ENCODE measurements around the gene JOSD2.

Gene JOSD2

GRCh38 chr19:50461066-50461875, 49.7 kb downstream of the JOSD2 start:
- peaks cover 9% of the 10 kb centered on the region for H3K27me3 Mint-ChIP-seq (ENCODE audit: low read depth)
- peak overlapping the region in 2 of 3 experiments; percentile 19 to 64 for H3K27ac Mint-ChIP-seq
- H3K36me3 Mint-ChIP-seq (ENCODE audit: low read depth), result no peaks in the 10 kb centered on the region
- TF ChIP-seq CTCF (IDR thresholded peaks at IDR 0.05; ENCODE audit: unreplicated experiment in 3 of 3), result peak; percentile 80 to 83 (median 83)
- no peak overlapping the region for H3K4me3 Mint-ChIP-seq
- peaks cover 13% of the 10 kb centered on the region for H3K4me1 Mint-ChIP-seq
- no peaks in the 10 kb centered on the region for H3K9me3 Mint-ChIP-seq

- peak overlapping the region; percentile 47 to 60 (median 57) for H3K27ac Mint-ChIP-seq
- H3K4me1 Mint-ChIP-seq, result peaks cover 10% of the 10 kb centered on the region
- peaks cover under 1% of the 10 kb centered on the region for H3K9me3 Mint-ChIP-seq
- no peaks in the 10 kb centered on the region for H3K36me3 Mint-ChIP-seq (ENCODE audit: low read depth)
- H3K4me3 Mint-ChIP-seq, result no peak overlapping the region
- peaks cover 13% of the 10 kb centered on the region for H3K27me3 Mint-ChIP-seq (ENCODE audit: low read depth)
- TF ChIP-seq CTCF (IDR thresholded peaks at IDR 0.05; ENCODE audit: unreplicated experiment in 3 of 3), result no peak
Observed at GRCh38 chr19:50460161-50460765, 50.7 kb downstream of the JOSD2 start.

- Mint-ChIP-seq H3K27ac (no peak overlapping the region), H3K4me3 (no peak overlapping the region), H3K36me3 (ENCODE audit: low read depth) (no peaks in the 10 kb centered on the region), H3K27me3 (ENCODE audit: low read depth) (peaks cover 13% of the 10 kb centered on the region), H3K4me1 (peaks cover 10% of the 10 kb centered on the region), H3K9me3 (peaks cover 2% of the 10 kb centered on the region)
- no peak for TF ChIP-seq CTCF (IDR thresholded peaks at IDR 0.05; ENCODE audit: unreplicated experiment in 3 of 3)
Observed at GRCh38 chr19:50459638-50460037, 51.4 kb downstream of the JOSD2 start.

GRCh38 chr19:50459067-50459456, 51.9 kb downstream of the JOSD2 start:
- Mint-ChIP-seq H3K27me3 (ENCODE audit: low read depth) (peaks cover 13% of the 10 kb centered on the region), H3K9me3 (peaks cover 2% of the 10 kb centered on the region), H3K27ac (no peak overlapping the region), H3K36me3 (ENCODE audit: low read depth) (no peaks in the 10 kb centered on the region), H3K4me1 (peaks cover 10% of the 10 kb centered on the region), H3K4me3 (no peak overlapping the region)
- no peak for TF ChIP-seq CTCF (IDR thresholded peaks at IDR 0.05; ENCODE audit: unreplicated experiment in 3 of 3)

GRCh38 chr19:50458396-50459066, 52.5 kb downstream of the JOSD2 start:
- H3K27me3 Mint-ChIP-seq (ENCODE audit: low read depth), result peaks cover 10% of the 10 kb centered on the region
- peaks cover 10% of the 10 kb centered on the region for H3K4me1 Mint-ChIP-seq
- no peak overlapping the region for H3K27ac Mint-ChIP-seq
- no peak for TF ChIP-seq CTCF (IDR thresholded peaks at IDR 0.05; ENCODE audit: unreplicated experiment in 3 of 3)
- no peaks in the 10 kb centered on the region for H3K36me3 Mint-ChIP-seq (ENCODE audit: low read depth)
- H3K9me3 Mint-ChIP-seq, result peaks cover 2% of the 10 kb centered on the region
- no peak overlapping the region for H3K4me3 Mint-ChIP-seq

Measured in nephron (organoid).